NCI-H128 (cell line): ENCODE results near the gene KDM6A.
"Not testable (repeated sequence)": the region's sequence is repeated elsewhere in the genome, so short reads cannot be mapped to it uniquely, and the experiment has no call there.

Experiments
- DNase-seq: peaks from one replicate; lab custom pipeline; 2025; ENCODE audit not compliant: unreplicated experiment; lab: John Stamatoyannopoulos, UW

Gene KDM6A

GRCh38 chrX:44884944-44885343 lies 12.0 kb downstream of the KDM6A start:
- no peak for DNase-seq

- no peak for DNase-seq
Observed at GRCh38 chrX:44889824-44890223, 16.8 kb downstream of the KDM6A start.

GRCh38 chrX:44890247-44890646 lies 17.3 kb downstream of the KDM6A start:
- no peak for DNase-seq

GRCh38 chrX:44890687-44891086 lies 17.7 kb downstream of the KDM6A start:
- not testable (repeated sequence) for DNase-seq

- no peak for DNase-seq
Observed at GRCh38 chrX:44891642-44892041, 18.7 kb downstream of the KDM6A start.

GRCh38 chrX:44896876-44897186 lies 23.8 kb downstream of the KDM6A start:
- no peak for DNase-seq

- no peak for DNase-seq
Observed at GRCh38 chrX:44897539-44897938, 24.6 kb downstream of the KDM6A start.

- DNase-seq, result no peak
Observed at GRCh38 chrX:44898411-44899221, 25.6 kb downstream of the KDM6A start.

GRCh38 chrX:44899946-44900345 lies 27.0 kb downstream of the KDM6A start:
- DNase-seq, result no peak

GRCh38 chrX:44903107-44903506 lies 30.1 kb downstream of the KDM6A start:
- DNase-seq, result no peak

GRCh38 chrX:44903830-44904530 lies 31.0 kb downstream of the KDM6A start:
- DNase-seq, result no peak

- no peak for DNase-seq
Observed at GRCh38 chrX:44904542-44905115, 31.6 kb downstream of the KDM6A start.

GRCh38 chrX:44906041-44906440 lies 33.1 kb downstream of the KDM6A start:
- no peak for DNase-seq

GRCh38 chrX:44906542-44906941 lies 33.6 kb downstream of the KDM6A start:
- no peak for DNase-seq

- no peak for DNase-seq
Observed at GRCh38 chrX:44908153-44908552, 35.2 kb downstream of the KDM6A start.

- DNase-seq, result no peak
Observed at GRCh38 chrX:44908827-44909226, 35.8 kb downstream of the KDM6A start.

- not testable (repeated sequence) for DNase-seq
Observed at GRCh38 chrX:44910508-44910907, 37.5 kb downstream of the KDM6A start.

GRCh38 chrX:44911074-44911600 lies 38.1 kb downstream of the KDM6A start:
- not testable (repeated sequence) for DNase-seq

- DNase-seq, result no peak
Observed at GRCh38 chrX:44913656-44914531, 40.9 kb downstream of the KDM6A start.

- no peak for DNase-seq
Observed at GRCh38 chrX:44914532-44915198, 41.7 kb downstream of the KDM6A start.
